Fibroblast of skin of scalp (primary cell): ENCODE results near the gene SLC12A8.

Source experiments
- DNase-seq: peaks from one replicate; pipeline ENCODE4 v3.0.0-alpha.2; 2013

Gene SLC12A8

GRCh38 chr3:125151916-125152315 lies 60.6 kb downstream of the SLC12A8 start:
- peak; percentile 73 for DNase-seq

DNA sequence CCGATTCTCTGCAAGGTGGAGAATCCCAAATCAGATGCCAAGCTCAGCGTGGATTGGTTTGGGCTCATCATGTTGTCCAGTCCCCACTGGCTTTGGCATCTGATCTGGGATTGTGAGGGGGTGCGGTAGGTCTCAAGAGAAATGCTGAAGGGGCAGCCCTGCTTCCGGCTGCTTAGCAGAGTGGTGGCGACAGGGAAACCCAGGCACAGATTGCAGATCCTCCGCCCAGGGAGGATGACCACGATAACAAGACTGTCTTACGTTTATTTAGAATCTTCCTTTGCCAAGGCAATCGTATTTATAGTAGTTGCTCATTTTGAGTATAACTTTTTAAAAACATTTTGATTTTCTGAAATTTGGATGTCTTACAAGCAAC lies 61.1 kb downstream of the SLC12A8 start:
- no peak for DNase-seq

DNA sequence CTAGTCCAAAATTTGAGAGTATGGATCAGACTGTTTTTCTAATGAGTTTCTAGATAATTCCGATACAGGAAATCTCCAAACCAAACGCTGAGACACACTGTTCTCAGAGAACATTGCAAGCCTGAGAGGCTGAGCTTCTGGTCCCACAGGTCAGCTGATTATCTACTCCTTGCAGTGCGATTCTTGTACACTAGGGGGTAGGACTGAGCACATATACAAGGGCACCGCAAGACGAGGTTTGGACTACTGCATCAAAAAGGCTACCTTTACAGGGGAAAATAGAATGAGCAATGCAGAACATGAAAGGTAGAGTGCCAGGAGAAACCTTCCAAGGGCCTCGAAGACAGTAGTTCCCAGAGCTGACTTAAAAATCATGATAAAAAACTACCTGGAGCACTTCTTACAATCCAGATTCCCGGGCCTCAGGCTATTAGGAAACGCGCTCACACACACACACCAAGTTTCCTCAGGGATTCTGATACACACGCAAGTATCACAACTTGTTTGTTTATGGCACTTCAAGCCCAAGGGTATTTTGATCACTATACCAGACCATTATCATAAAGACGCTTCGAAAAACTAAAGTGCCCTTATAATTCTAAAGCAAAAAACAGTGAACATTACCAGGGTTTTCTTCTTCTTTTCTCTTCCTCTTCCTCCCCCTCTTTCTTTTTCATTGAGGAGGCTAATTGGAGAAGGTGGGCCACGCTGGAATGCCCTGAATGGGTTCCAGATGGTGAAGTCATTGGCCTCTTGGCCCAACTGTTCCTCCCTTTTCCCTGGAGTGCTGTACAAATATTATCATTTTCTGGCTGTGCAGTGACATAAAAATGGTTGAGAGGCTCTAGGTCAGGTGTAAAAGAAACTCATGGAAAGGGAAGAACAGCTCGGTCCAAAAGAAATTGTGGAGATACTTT lies 61.8 kb downstream of the SLC12A8 start:
- DNase-seq, result no peak

DNA sequence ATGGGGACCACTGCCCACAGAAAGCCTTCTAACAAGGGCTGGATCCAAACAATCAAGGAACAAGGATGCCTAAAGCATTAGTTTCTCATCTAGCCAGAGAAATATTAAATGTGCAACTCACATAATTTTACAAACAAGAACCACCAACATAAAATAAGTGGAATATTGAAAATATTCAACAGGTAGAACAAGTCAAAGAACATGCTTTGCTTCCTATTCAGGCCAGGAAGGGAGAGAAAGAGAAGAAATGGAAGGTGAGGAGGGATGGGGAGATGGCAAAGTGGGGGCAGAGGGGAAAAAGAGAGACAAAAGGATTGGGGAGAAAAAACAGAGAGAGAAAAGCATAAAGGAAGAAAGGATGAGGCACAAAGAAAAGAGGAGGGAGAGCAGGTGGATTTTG lies 63.1 kb downstream of the SLC12A8 start:
- DNase-seq, result no peak

- DNase-seq, result peak; percentile 80
Measured at GRCh38 chr3:125148836-125149235, 63.7 kb downstream of the SLC12A8 start.

DNA sequence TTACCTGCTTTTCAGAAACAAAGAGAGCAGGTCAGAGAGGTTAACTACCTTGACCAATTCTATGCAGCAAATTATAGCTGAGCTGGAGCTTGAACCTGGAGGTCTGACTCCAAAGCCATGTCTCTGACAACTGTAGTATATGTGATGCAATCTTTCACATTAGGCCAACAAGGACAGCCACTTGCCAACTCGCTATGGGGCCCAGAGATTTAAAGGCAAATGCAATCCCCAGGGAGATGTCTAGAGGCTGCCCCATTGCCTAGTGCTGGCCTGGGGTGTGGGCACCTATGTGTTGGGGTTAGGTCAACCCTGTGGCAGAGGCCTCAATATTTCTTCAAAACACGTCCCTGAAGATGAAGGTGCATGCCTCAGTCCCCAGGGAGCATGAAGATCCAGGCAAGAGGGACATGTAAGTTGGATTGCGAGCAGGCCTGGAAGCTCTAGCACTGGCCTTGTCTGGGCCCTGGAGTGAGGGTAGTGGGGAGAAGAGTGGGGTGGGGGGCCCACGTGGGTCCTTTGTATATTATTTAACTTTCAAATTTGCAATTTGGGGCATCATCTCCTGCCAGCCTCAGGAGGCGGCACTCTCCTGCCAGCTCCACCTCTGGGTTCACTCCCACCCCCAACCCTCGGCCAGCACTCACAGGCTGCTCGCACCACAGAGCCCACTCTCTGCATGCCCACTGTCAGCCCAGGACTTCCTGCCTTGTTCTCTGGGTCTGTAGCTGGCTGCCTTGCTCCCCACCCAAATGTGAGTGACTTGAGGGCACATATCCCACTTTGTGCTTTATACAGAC lies 64.3 kb downstream of the SLC12A8 start:
- DNase-seq, result no peak

GRCh38 chr3:125147491-125147820 lies 65.1 kb downstream of the SLC12A8 start:
- no peak for DNase-seq

GRCh38 chr3:125146626-125147490 lies 65.7 kb downstream of the SLC12A8 start:
- DNase-seq, result no peak

- no peak for DNase-seq
Measured at GRCh38 chr3:125145751-125146475, 66.6 kb downstream of the SLC12A8 start.

GRCh38 chr3:125144653-125145314 lies 67.8 kb downstream of the SLC12A8 start:
- DNase-seq, result no peak

GRCh38 chr3:125143982-125144652 lies 68.4 kb downstream of the SLC12A8 start:
- peak; percentile 69 for DNase-seq

DNA sequence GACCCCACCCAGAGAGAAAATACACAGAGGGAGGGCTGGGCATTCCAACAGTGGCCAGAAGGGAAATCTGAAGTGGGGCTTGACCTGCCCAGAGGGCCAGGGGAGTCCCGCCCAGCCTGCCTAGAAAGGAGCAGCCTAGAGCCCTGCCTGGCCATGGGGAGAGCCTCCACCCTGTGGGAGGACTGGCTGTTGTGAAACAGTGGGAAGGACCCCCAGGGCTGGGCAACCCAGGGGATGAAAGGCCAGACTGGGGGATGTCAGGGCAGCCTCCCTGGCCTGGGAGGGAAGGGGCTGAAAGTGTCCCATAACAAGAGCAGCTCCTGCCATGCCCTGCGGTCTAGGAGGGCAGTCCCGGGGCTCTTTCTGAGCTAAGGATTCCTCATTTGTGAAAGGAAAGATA lies 69.0 kb downstream of the SLC12A8 start:
- no peak for DNase-seq

DNA sequence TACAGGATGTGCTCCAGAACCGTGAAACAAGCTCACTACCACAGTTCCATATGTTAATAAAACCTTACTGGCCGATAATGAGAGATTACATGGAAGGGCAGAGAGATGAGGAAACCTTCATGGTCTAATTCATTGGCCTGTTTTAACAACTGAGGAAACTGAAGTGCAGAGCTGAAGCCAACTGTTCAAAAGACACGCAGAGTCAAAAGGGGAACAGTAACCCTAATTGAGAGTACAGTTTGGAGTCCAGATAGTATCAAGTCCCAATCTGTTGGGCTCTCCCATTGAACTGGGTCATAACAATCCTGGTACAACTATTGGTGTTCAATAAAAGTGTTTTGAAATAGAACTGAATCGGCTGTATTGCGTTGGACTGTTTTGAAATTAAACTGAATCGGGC lies 69.6 kb downstream of the SLC12A8 start:
- DNase-seq, result no peak

GRCh38 chr3:125142420-125142778 lies 70.1 kb downstream of the SLC12A8 start:
- DNase-seq, result no peak

GRCh38 chr3:125141596-125142419 lies 70.7 kb downstream of the SLC12A8 start:
- DNase-seq, result peak; percentile 47

DNA sequence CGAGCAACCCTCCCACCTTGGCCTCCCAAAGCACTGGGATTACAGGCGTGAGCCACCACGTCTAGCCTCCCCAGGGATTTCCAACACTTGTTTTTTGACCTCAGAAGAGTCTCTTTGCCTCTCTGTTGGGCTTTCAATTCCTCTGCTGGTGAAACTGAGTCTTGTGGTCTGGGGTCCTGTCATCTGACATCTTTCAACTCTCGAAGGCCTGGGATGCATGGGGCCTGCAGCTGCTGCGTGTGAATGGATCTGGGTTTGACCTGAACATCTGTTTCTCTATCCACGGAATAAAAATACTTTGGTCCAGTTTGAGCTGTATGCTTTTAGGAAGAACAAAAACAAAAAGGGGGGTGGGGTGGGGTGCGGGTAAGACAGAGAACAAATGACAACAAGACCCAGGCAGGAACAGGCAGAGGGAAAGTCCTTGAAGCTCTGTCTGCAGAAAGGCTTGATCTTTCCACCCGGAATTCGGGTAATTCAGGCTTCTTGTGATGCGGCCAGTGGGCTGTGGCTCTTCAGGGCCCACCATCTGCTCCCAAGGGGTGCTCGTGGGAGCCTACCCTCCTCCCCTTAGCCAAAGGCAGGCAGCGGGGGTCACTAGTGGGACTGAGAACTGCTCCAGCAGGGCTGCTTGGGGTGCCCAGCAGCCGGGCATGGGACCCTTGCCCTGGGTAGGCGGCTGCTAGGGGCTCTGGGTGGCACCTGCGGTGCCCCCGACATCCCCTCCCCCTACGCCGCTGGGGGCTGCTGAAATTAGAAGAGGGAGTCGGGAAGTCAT lies 71.5 kb downstream of the SLC12A8 start:
- no peak for DNase-seq

DNA sequence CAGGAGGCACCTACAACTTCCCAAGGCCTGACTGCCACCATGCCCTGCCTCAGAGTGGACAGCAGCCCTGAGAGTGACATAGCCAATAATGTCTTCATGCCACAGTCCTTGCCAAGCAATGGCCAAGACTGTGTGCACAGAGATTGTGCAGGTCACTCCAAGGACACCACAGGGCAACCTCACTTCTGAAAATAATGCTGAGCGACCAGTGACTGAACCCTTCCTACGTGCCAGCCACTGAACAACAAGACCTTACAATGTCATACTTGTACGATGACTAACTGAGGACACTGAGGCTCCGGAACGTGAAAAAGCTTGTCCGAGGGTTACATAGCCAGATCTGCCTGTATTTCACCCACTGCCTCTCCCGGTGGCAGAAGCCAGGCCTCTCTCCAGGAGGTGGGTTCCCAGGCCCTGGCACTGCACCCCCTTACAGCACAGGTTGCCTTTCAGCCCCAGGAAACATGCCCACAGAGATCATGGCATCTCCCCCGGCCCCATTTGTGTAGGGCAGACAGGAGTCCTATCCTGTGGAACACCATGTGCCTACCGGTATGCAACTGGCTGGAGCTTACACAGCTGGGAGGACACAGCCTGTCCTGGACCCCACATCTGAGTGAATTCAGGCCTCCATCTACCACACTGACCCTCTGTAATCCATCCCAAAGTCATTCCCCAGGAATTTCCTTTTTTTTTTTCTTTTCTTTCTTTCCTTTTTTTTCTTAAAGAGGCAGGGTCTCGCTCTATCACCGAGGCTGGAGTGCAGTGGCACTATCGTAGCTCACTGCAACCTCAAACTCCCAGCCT lies 72.3 kb downstream of the SLC12A8 start:
- peak; percentile 78 for DNase-seq

DNA sequence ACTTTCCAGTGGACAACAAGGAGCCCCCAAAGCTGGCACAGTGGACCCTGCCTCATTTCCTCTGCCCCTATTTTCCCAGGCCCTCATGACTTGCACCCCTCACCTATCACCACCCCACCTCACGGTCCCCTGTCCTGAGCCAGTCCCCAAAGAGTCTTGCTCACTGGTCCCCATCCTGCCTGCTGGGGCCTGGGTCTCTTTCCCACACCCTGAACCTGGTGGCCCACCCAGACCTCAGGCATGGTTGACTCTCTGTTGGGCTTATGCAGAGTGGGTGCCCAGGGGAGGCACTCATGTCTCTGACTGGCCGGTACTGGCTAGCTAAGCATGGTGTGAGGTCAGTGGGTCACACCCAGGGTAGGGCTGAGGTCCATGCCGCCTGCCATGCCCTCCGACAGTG lies 73.2 kb downstream of the SLC12A8 start:
- no peak for DNase-seq
